Stimulated activated CD4-positive, alpha-beta T cell treated with anti-CD3 and anti-CD28 coated beads, TNF-alpha, amount 100 ng/mL, for 24 hours (primary cell): ENCODE data around the gene KRTCAP2.
A peak's percentile ranks its signal among the peaks of the same experiment; 100 is the strongest.
"Not testable (repeated sequence)": the region's sequence is repeated elsewhere in the genome, so short reads cannot be mapped to it uniquely, and the experiment has no call there.

Experiments
- DNase-seq, 3 experiments: peaks; one replicate each; pipeline ENCODE4 v3.0.0-alpha.2; 2020; ENCODE audit warnings: low read depth in 3 of 3

KRTCAP2 gene

GRCh38 chr1:155168456-155169210, 4.5 kb downstream of the KRTCAP2 start:
- no peak for DNase-seq

- DNase-seq, result not testable (repeated sequence)
Observed at GRCh38 chr1:155168105-155168445, 5.0 kb downstream of the KRTCAP2 start.

- peak; percentile 74 to 86 (median 80) for DNase-seq
Observed at GRCh38 chr1:155167166-155168104, 5.7 kb downstream of the KRTCAP2 start.

- no peak for DNase-seq
Observed at GRCh38 chr1:155166471-155167165, 6.5 kb downstream of the KRTCAP2 start.

- no peak for DNase-seq
Observed at GRCh38 chr1:155166051-155166470, 7.0 kb downstream of the KRTCAP2 start.

- DNase-seq, result not testable (repeated sequence)
Observed at GRCh38 chr1:155164625-155165024, 8.5 kb downstream of the KRTCAP2 start.

GRCh38 chr1:155163785-155164184, 9.3 kb downstream of the KRTCAP2 start:
- not testable (repeated sequence) for DNase-seq

- not testable (repeated sequence) for DNase-seq
Observed at GRCh38 chr1:155162631-155163030, 10.5 kb downstream of the KRTCAP2 start.

GRCh38 chr1:155160128-155160527, 13.0 kb downstream of the KRTCAP2 start:
- no peak for DNase-seq

- no peak for DNase-seq
Observed at GRCh38 chr1:155158991-155159390, 14.1 kb downstream of the KRTCAP2 start.

- DNase-seq, result not testable (repeated sequence)
Observed at GRCh38 chr1:155155996-155156643, 17.0 kb downstream of the KRTCAP2 start.

GRCh38 chr1:155145491-155145890, 27.6 kb downstream of the KRTCAP2 start:
- no peak for DNase-seq

- no peak for DNase-seq
Observed at GRCh38 chr1:155141749-155142148, 31.4 kb downstream of the KRTCAP2 start.

GRCh38 chr1:155140630-155140953, 32.5 kb downstream of the KRTCAP2 start:
- no peak for DNase-seq

- peak; percentile 85 to 91 (median 86) for DNase-seq
Observed at GRCh38 chr1:155139895-155140629, 33.0 kb downstream of the KRTCAP2 start, which contains the start of gene DPM3. TSS of gene DPM3 (minus strand) at chr1:155140531. CDS start at chr1:155140240, 291 bp downstream.

GRCh38 chr1:155137154-155137949, 35.8 kb downstream of the KRTCAP2 start:
- no peak for DNase-seq

GRCh38 chr1:155136748-155137147, 36.4 kb downstream of the KRTCAP2 start:
- no peak for DNase-seq

- peak; percentile 83 to 94 (median 93) for DNase-seq
Observed at GRCh38 chr1:155135415-155136028, 37.6 kb downstream of the KRTCAP2 start, which contains the start of gene SLC50A1. TSS of gene SLC50A1 (plus strand) at chr1:155135852. CDS start at chr1:155135912, 60 bp downstream.

- DNase-seq, result peak; percentile 57 to 87 (median 65)
Observed at GRCh38 chr1:155134880-155135414, 38.2 kb downstream of the KRTCAP2 start.
